ENCODE measurements around the gene C9orf43. TPM values are rescaled to one million over a fixed set of nuclear protein-coding genes. Genes with fewer than 3 reads are reported as not detected.
"Not testable (repeated sequence)": the region's sequence is repeated elsewhere in the genome, so short reads cannot be mapped to it uniquely, and the experiment has no call there.

Gene C9orf43
- total RNA-seq, 1 donor from 2014 or later = 0.45 TPM

DNA sequence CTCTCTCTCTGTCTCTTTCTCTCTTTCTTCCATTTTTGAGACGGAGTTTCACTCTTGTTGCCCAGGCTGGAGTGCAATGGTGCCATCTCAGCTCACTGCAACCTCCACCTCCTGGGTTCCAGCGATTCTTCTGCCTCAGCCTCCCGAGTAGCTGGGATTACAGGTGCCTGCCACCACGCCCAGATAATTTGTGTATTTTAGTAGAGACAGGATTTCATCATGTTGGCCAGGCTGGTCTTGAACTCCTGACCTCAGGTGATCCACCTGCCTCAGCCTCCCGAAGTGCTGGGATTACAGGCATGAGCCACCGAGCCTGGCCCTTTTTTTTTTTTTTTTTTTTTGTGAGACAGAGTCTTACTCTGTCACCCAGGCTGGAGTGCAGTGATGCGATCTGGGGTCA is 29.1 kb upstream of the C9orf43 start:
- intact Hi-C loops (cut with micrococcal nuclease) = not testable (repeated sequence)

DNA sequence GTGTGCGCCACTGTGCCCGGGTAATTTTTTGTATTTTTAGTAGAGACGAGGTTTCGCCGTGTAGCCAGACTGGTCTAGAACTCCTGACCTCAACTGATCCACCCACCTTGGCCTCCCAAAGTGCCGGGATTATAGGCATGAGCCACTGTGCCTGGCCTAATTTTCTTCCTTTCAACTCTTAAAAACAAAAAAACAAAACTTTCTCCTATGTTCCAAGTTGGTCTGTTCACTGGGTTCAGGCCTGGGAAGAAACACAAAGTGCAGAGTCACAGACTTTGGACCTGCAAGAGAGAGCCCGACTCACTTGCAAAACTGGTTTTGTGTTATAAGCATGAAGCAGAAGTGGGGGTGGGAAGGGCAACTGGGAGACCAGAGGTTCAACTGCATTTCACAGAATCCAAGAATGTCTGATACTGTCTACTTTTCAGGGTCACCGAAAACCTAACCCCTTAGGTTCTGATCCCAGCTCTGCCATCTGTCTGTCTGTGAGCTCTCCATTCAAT is 28.6 kb upstream of the C9orf43 start:
- intact Hi-C loops (cut with micrococcal nuclease) = no loop called here

DNA sequence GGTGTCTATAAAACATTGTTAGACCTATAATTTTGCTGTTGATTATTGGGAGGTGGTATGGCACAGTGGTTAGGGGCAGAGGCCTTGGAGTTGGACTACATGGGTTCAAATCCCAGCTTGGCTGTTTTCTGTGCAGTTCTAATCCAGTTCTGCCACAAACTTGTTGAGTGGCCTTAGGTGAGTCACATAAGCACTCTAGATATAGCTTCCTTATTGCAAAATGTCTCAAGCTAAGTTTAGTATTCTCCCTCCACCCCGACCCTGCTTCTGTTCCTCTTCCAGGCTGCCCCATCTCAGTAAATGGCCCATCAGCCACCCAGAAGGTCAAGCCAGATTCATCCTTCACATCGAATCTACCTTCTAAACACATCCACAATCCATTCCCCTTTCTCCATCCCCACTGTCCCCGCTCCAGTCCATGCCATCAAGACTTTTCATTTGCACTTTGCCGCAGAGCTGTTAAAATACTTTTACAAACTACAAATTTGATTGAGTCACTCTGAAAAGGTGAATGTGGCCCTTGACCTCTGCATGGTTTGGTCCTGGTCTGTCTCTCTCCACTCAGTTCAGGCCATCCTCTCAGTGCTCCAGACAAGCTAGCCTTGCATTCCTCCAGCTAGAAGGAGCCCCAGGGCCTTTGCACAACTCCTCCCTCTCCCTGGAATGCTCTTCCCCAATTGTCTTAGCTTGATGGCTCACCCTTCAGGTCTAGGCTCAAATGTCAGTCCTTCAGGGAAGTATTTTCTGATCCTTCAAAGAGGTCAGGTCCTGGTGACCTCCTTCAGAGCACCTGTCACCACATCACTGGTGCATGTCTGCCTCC is 23.8 kb upstream of the C9orf43 start:
- intact Hi-C loops (cut with micrococcal nuclease) = no loop called here

DNA sequence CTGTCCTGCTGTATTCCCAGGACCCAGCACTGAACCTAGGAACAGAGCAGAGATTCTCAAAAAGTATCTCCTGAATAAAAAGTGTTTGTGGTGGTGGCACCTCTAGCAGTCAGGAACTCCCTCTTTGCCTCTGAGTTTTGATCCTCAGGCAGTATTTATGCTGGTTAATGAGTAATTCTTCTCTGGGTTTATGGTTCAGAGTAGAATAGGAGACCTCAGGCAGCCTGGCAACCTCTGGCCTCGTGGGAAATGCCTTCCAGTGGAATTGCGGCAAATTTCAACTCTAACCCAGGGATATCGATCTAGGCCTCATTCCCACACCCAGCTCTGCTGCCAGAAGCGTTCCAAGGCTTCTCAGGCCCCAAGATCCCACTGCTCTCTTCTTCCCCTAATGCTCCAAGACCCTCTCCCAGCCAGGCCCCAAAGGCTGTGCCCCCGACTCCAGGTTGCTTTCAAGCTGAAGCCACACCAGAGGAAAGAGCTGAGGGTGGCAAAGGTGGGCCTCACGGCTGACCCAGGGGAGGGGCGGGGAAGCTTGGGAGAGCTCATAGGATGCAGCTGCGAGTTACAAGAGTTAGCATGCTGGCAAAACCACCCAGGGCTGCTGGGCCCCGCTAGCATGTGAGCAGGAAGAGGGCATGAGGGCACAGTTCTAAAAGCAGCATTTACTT is 22.9 kb upstream of the C9orf43 start:
- intact Hi-C loops (cut with micrococcal nuclease) = no loop called here

DNA sequence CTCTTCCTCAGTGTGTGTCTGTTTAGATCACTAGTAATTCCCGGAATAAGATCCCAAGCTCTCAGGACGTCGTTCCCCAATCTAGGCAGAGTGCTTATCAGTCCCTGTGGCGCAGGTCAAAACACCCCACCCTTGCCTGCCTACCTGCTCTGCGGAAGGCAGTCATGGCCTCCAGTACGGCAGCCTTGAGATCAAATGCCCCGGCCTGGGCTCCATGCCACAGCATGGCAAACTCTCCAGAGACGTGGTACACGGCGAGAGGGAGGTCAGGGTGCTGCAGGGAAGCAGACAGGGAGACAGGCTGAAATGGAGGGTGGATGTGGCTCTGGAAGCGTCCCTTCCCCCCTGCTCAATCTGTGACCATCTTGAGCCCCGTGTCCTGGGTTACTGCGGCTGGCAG is 21.7 kb upstream of the C9orf43 start:
- intact Hi-C loops (cut with micrococcal nuclease) = no loop called here

DNA sequence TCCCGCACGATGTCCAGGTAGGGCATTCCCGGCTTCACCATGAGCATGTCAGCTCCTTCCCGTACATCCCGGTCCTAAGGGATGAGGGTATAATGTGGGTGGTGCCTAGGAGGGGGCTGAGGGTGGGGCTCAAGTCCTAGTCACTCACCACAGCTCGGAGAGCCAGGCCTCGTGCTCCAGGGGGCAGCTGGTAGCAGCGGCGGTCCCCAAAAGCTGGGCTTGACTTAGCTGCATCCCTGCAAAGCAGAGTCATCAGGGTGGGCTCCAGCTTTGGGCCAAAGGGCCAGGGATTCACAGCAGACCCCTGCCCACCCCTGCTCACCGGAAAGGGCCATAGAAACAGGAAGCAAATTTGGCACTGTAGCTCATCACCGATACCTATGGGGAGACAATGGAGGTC is 21.1 kb upstream of the C9orf43 start:
- intact Hi-C loops (cut with micrococcal nuclease) = no loop called here

DNA sequence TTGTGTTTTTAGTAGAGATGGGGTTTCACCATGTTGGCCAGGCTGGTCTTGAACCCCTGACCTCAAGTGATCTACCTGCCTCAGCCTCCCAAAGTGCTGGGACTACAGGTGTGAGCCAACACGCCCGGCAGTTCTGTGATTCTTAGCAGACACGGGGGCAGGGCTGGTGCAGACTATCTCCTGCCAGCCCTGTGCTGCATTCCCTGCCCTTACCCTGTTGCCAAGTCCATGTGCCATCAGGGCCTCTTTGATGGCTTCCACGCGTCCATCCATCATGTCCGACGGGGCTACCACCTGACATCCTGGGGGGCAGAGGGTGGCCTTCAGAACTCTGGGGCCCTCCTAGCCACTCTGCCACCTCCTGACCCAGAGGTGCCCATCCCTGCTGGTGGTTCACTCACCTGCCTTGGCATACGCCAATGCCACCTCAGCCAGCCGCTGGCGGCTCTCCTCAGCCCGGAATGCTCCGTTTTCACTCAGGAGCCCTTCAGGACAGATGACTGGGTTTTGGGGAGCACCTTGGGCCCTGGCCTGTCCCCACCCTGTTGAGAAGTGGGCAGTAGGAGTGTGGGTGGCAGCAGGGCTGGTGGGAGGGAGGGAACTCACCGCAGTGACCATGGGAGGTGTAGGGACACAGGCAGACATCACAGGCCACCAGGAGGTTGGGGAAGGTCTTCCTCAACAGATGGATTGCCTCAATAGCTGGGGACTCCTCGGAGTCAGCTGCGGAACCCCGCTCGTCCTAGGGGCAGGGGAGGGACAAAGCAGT is 20.2 kb upstream of the C9orf43 start:
- intact Hi-C loops (cut with micrococcal nuclease) = no loop called here

DNA sequence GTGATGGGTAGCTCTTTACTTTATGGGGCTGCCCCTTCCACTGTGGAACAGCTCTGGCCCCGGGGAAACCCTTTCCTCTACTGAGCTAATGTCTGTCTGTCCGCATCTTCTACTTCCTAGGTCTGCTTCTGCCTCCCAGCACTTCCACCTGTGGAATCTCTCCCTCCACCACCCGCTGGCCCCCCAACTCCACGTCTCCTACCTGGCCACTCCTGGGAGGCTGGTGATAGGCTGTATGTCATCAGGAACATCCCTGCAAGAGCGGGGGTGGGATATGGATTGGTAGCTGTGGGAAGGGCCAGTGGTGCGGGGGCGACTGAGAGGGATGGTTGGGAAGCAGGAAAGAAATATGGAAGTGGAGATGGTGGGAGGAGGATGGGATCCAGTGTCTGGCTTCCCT is 18.6 kb upstream of the C9orf43 start:
- intact Hi-C loops (cut with micrococcal nuclease) = no loop called here

DNA sequence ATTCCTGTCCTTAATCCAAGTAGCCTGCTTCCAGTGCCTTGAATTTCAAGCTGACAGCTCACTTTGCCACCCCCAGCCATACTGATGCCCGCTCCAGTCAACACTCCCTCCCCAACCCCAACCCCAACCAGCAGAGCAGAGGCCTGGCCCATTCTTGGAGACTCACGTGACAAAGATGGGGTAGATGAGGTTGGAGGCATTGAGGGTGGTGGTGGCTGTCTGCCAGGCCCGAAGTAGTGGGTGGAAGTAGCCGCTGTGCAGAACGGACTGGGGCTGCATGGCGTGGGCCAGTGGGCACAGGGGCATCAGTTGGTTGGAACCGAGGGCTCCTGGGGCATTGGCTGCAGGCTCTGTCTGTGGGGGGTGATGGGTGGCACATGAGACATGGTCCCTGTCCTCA is 17.3 kb upstream of the C9orf43 start:
- intact Hi-C loops (cut with micrococcal nuclease) = no loop called here

DNA sequence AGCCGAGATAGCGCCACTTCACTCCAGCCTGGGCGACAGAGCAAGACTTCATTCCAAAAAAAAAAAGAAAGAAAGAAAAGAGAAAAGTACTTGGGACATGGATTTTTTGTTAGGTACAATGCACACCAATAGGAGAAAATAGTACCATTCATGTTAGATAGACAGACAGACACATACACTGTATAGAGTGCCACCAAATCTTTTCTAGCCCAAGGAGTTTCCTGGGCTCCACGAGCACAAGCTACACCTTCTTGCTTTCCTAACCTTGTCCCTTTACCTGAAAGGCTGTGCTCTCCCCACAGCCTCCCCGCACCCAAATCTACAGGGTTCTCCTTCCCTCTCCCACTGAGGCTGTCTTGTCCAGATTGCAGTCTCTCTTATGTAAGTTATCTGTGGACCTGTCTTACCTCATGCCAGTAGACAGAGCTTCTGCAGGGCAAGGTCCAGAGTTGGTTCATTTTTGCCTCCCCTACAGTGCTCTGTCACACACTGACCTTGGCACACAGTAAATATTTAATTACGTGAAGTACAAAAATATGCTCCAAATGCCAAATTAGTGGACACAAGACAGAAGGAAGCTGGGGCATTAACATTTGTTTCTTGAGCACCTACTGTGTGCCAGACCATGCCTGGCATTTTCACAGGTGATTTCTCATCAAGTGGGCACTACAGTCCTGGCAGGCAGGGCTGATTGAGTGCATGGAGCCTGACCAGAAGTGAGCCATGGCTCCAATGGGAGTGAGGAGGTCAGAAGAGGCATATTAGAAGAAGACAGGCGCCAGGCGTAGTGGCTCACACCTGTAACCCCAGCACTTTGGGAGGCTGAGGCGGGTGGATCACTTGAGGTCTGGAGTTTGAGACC is 15.3 kb upstream of the C9orf43 start:
- intact Hi-C loops (cut with micrococcal nuclease) = no loop called here

DNA sequence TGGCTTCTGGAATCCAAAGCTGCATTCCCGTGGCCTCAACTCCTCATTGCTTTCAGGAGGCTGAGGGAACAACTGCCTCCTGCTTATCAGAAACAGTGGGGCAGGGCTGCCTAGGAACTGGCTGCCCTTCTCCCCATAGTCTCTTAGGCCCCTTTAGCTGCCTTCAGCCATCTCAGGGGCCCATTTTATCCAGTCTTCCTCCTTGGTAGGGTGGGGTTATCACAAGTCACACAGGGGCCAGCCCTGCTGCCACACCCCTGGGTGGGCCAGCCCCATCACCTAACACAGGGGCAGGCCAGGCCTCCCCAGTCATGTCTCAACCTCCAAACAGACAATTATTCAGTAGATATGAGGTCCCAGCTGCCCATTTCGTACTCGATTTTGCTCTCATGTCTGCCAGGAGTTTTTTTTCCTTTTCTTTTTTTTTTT is 13.3 kb upstream of the C9orf43 start:
- intact Hi-C loops (cut with micrococcal nuclease) = no loop called here

DNA sequence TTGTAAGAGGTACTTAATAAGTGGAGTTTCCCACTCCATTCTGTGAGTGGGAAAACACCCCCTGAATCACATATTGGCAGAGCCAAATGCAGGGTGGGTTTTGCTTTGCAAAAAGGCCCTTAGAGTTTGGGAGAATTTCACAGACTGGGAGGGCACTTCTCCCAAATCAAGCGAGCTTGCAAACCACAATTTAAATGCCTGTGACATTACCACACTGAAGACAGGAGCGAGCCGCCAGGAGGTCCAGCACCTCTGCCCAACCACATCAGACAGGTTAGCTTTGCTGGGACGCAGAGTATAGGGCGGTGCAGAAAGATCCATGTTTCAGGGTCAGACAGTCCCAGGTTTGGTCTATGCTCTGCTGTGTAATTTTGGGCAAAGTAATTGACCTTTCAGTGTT is 11.8 kb upstream of the C9orf43 start:
- intact Hi-C loops (cut with micrococcal nuclease) = no loop called here

DNA sequence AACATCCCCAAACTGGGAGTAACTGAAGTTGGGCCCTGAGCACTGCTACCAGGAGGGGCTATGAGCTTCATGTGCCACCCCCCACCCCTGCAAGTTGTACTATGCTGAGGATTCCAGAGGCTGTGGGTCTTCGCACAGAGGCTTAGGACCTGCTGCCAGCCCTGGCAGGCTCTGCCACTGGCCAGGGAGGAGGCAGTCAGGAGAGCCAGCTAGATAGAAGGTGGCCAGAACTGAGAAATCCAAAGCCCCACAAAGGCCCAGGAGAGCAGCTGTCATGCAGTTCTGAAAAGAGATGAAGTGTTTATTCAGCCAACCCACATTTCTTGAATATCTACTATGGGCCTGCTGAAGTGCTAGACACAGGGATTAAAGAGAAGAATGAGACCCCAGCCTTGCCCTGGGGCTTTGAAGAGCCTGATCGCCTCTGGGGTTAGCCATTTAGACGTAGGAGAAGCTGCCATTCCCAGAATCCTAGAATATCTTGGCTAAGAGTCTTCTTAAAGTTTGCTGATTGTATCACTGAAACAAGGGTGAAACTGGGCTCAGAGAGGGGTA is 10.8 kb upstream of the C9orf43 start:
- intact Hi-C loops (cut with micrococcal nuclease) = loop anchor here (5.0 kb wide), 1 partner anchor 682 kb away; the partner anchor contains the start of gene INIP

DNA sequence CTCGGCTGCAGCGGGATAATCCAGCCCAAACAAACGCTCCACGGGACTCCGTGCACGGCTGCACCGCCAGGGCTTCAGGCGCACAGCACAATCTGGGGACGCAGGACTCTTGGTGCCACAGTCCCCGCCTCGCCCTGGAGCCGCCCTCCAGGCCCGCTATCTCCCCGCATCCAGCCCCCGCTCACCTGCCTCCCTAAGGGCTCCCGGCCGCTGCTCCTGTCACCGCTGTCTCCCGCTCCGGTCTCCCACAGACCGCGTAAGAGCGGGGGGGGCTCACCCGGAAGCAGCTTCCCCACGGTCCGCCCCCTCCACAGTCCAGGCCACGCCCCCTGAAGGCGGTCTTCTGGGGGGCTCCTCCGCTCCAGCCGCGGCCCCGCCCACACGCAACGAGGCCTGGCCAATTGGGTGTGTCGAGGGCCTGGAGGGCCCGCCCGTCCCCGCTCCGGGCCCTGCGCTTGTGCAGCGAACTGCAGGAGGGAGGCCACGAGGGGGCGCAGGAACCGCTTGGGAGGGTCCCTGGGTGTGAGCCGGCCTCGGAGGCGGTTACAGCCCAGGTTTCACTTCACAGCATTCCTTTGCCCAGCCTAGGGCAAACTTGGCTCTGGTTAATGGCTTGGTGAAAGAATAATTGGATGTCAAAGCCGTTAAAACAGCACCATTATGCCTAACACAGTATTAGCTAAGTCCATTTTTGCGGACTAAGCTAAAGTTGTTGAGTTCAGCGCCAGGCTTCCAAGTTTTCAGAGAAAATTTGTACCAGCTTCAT is 9.3 kb upstream of the C9orf43 start, which contains the start of gene ALAD:
Gene ALAD (minus strand): TSS at position 258 of the 766 bp plus-strand sequence. CDS start 7,725 bp downstream, outside the sequence.
- intact Hi-C loops (cut with micrococcal nuclease) = loop anchor here (1.0 to 5.0 kb wide), 9 partner anchors 9 to 684 kb away; partner anchors contain the start of genes C9orf43, CDC26, INIP and POLE3

DNA sequence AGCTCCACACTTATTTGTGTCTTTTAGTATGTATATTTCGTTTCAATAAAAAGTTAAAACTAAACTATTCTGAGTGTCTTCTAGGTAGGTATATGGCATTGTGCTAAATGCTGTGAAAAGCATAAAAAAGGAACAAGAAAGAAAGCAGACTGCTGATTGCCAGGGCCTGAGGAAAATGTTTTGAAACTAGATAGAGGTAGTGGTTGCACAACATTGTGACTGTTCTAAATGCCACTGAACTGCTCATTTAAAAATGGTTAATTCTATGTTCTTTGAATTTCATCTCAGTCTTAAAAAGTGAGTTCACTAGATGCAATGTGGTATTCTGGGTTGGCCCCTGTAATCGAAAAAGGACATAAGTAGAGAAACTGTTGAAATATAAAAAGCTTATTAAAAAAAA is 6.9 kb upstream of the C9orf43 start:
- intact Hi-C loops (cut with micrococcal nuclease) = loop anchor here (5.0 kb wide), 1 partner anchor 686 kb away; the partner anchor contains the start of gene INIP

DNA sequence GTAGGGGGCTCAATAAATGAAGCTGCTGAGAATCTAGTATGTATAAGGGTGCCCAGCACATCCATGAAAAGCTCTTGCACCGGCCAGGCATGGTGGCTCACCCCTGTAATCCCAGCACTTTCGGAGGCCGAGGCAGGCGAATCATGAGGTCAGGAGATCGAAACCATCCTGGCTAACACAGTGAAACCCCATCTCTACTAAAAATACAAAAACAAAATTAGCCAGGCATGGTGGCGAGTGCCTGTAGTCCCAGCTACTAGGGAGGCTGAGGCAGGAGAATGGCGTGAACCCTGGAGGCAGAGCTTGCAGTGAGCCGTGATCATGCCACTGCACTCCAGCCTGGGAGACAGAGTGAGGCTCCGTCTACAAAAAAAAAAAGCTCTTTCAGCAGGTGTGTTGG is 4.2 kb upstream of the C9orf43 start:
- intact Hi-C loops (cut with micrococcal nuclease) = not testable (repeated sequence)

DNA sequence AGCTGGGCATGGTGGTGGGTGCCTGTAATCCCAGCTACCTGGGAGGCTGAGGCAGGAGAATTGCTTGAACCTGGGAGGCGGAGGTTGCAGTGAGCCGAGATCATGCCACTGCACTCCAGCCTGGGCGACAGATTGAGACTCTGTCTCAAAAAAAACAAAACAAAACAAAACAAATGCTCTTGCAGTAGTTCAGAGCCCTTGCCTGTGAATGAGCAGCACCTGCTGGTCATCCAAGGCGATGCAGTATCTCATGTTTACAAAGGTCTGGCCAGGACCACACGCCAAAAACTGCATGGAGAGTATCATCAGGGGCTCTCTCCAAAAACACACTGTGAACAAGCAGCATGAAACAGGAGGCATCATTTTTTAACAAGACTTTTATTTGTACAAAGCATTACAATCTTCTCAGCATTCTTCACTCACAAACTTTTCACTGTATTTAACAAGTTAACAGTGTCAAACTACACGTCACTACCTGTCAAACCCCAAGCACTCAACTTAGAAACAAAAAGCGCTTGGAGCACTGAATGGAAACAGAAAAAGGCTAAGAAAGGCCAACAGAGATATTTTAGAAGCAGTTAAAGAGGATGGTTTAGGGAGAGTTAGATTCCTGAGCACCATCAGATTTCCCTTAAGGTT is 3.6 kb upstream of the C9orf43 start:
- intact Hi-C loops (cut with micrococcal nuclease) = loop anchor here (1.0 kb wide), 1 partner anchor 98 kb away; no protein-coding TSS in a partner anchor

DNA sequence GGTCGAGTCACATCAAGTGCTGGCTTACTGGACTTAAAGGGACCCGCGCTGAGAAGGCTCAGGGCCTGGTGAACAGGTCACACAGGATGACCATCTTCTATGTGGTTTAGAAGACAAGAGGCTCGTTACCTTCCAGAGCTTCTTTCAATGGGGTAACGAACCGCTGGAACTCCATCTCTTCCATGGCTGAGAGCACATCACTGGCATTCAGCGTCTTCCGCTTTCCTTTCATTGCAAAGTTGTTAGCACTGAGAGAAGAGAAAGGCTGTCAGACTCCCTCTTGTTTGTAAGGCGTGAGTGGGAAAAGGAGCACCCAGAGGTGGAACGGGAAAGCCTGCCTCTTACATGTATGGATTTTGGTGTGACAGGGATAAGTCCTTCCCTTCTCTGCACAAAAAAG is 1.1 kb upstream of the C9orf43 start:
- intact Hi-C loops (cut with micrococcal nuclease) = no loop called here

DNA sequence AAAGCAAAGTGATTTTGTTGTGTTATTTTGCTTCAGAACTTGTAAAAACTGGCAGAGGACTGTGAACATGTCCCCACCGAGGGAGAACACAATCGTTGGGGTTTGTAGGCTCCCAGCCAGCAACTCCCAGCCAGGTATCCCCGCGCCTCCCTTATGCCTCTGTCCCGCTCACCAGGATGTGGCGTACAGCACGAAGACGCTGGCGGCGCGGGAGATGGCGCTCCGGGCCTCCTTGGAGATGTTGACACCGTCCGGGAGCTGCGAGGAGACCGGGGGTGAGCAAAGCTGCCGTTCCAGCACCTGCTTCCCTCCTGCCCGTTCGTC is 702 bp upstream of the C9orf43 start:
- intact Hi-C loops (cut with micrococcal nuclease) = loop anchor here (1.0 to 10.0 kb wide), 10 partner anchors 9 to 1175 kb away; partner anchors contain the start of genes ALAD, ATP6V1G1, CDC26 and FKBP15
